OCI-LY3 (cell line): ENCODE data around the gene POU2AF3.

Experiments
- CTCF ChIP-seq: fragments of 200-600, 300-600 bp; sonication (generic); IDR thresholded peaks from 2 replicates; pipeline ENCODE4 v1.5.1; 2014; ENCODE audit warnings: antibody characterized with exemption, low read length, low read depth
- EZH2phosphoT487 ChIP-seq: fragments of 200-600 bp; shearing (Covaris generic); IDR thresholded peaks from 2 replicates; pipeline ENCODE4 v1.6.1; 2018; ENCODE audit warnings: antibody characterized with exemption, mixed run types, low read depth

GRCh38 chr11:111269146-111269868 is 29.0 kb upstream of the POU2AF3 start:
- TF ChIP-seq CTCF = no peak
- TF ChIP-seq EZH2phosphoT487 = no peak
